Brain microvascular endothelial cell (primary cell): ENCODE measurements around the gene KIAA0825.
"Not testable (repeated sequence)": the region's sequence is repeated elsewhere in the genome, so short reads cannot be mapped to it uniquely, and the experiment has no call there.

Experiments
- DNase-seq: peaks from one replicate; pipeline ENCODE4 v3.0.0-alpha.2; 2020
- H3K27ac ChIP-seq: fragments of 250-450 bp; sonication (Bioruptor Pico); 2 replicates; pipeline ENCODE4 v1.5.1; 2020; ENCODE audit warnings: mild to moderate bottlenecking, moderate library complexity
- H3K27me3 ChIP-seq: fragments of 250-450 bp; sonication (Bioruptor Pico); replicated peaks from 2 replicates; pipeline ENCODE4 v1.5.1; 2020; ENCODE audit warnings: mild to moderate bottlenecking
- H3K36me3 ChIP-seq: fragments of 250-450 bp; sonication (Bioruptor Pico); replicated peaks from 2 replicates; pipeline ENCODE4 v1.5.1; 2020; ENCODE audit warnings: mild to moderate bottlenecking
- H3K4me3 ChIP-seq: 2 replicates; pipeline ENCODE4 v1.5.1; 2011; ENCODE audit warnings: low read depth, mild to moderate bottlenecking, control low read depth, low read length, moderate library complexity
- CTCF ChIP-seq: IDR thresholded peaks from 2 replicates; pipeline ENCODE4 v1.5.1; 2011; ENCODE audit warnings: low read depth, mild to moderate bottlenecking, moderate library complexity, low read length, control low read depth, inconsistent platforms; ENCODE audit errors: missing control alignments
- in situ Hi-C: cut with HindIII; loops from 2 replicates; pipeline ENCODE4 v1.10.0; 2017; ENCODE audit warnings: low sequenced_read_pairs, low pct_ligation_motif_present

Gene KIAA0825

GRCh38 chr5:94614156-94614805 is 4.1 kb downstream of the KIAA0825 start:
- H3K36me3 ChIP-seq, result no peaks in the 10 kb centered on the region
- H3K27me3 ChIP-seq, result no peaks in the 10 kb centered on the region
- TF ChIP-seq CTCF, result no peak
- H3K4me3 ChIP-seq, result no peak overlapping the region
- in situ Hi-C loops, result no loop called here
- DNase-seq, result no peak
- no peak overlapping the region for H3K27ac ChIP-seq

DNA sequence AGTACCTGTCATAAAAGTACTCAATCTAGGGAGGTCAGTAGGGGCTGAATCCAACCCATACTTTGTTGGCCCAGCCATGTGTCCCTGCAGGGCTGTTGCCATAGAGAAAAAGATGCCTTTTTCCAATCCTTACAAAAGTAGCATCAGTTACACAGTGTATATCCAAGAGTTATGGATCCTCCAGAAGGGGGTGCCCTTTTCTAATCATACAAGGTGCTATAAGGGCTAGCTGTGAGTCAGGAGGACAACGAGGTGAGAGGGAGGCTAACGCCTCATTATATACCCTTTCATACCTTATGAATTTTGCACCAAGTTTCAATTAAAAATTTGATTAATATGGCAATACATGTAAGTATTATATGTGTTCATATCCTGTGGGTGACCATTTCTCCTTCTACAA is 4.8 kb downstream of the KIAA0825 start:
- DNase-seq, result peak; percentile 21
- H3K27me3 ChIP-seq, result no peaks in the 10 kb centered on the region
- H3K27ac ChIP-seq, result no peak overlapping the region
- in situ Hi-C loops, result no loop called here
- H3K4me3 ChIP-seq, result no peak overlapping the region
- H3K36me3 ChIP-seq, result no peaks in the 10 kb centered on the region
- TF ChIP-seq CTCF, result peak; percentile 37

DNA sequence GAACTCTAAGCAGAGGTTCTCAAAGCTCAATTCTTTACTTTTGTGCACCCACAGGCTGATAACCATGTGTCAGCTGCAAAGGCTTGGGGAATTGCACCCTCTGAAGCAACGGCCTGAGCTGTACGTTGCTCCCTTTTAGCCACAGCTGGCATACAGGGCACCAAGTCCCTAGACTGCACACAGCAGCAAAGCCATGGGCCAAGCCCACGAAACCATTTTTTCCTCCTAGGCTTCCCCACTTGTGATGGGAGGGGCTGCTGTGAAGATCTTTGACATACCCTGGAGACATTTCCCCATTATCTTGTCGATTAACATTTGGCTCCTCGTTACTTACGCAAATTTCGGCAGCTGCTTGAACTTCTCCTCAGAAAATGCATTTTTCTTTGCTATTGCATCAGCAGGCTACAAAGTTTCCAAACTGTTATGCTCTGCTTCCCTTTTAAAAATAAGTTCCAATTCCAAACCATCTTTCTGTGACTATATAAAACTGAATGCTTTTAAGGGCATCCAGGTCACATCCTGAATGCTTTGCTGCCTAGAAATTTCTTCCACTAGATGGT is 23.0 kb downstream of the KIAA0825 start:
- no peak overlapping the region for H3K4me3 ChIP-seq
- no peak for TF ChIP-seq CTCF
- no peak for DNase-seq
- no peaks in the 10 kb centered on the region for H3K27me3 ChIP-seq
- in situ Hi-C loops, result no loop called here
- no peak overlapping the region for H3K27ac ChIP-seq
- no peaks in the 10 kb centered on the region for H3K36me3 ChIP-seq

DNA sequence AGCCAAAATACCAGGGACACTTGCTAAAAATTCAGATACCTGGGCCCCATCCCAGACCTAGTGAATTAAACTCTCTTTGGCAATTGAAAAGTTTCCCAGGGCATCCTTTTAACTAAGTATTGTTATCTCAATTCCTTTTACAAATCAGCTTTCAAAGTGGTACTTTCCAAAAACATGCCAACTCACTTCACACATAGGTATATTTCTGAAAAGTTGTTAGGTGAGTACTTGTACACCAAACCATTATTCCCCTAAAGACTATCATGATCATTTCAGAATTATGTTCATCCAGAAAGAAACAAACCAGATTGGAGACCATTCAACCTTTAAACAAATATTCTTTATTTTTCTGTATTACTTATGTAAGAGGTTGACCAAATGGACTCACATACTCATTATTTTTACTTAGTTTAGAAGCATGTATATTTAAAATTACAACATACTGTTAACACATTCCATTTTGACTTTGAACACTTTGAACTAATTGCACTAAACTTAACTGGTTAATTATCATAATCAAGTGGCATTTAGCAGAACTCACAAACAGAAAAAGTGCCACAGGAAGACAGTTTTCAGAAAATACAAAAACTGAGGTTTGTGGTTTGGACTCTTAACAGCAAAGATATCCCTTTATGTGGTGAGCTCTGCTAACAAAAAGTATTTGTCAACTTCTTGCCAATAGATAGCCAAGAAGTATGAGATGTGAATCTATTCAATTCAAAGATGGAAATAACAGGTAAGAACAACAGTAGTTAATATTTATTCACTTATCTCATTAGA is 40.7 kb downstream of the KIAA0825 start:
- no peaks in the 10 kb centered on the region for H3K27me3 ChIP-seq
- no peak for DNase-seq
- no peaks in the 10 kb centered on the region for H3K36me3 ChIP-seq
- H3K27ac ChIP-seq, result no peak overlapping the region
- in situ Hi-C loops, result no loop called here
- H3K4me3 ChIP-seq, result no peak overlapping the region
- TF ChIP-seq CTCF, result no peak

DNA sequence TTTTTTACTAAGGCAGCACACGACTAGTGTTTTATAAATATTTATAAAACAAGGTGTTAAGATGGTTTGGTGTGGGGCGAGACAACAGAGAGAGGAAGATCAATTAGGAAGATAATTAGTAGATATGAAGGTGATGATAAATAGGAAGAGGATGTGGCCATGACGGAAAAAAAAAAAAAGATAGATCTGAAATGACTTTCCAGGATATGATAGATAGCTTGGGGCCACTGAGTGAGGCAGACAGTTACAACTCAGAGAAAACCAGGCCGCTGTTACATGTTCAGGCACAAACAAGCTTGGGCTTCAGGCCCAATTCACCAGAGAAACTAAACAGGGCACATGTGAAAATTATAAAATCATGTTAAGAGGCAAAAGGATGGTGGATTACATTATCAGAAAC is 43.2 kb downstream of the KIAA0825 start:
- no peak overlapping the region for H3K27ac ChIP-seq
- no peaks in the 10 kb centered on the region for H3K36me3 ChIP-seq
- in situ Hi-C loops, result no loop called here
- no peaks in the 10 kb centered on the region for H3K27me3 ChIP-seq
- TF ChIP-seq CTCF, result no peak
- DNase-seq, result no peak
- H3K4me3 ChIP-seq, result no peak overlapping the region

- H3K27me3 ChIP-seq, in situ Hi-C loops, H3K27ac ChIP-seq, H3K4me3 ChIP-seq, DNase-seq, H3K36me3 ChIP-seq: not testable (repeated sequence)
Measured at GRCh38 chr5:94573349-94573748, 45.1 kb downstream of the KIAA0825 start.
